Testis (tissue), 2 donors: ENCODE measurements around the gene ADAMTS19.

Source experiments
- CTCF ChIP-seq, 3 experiments: fragments of 450-650 bp in 2 of 3; fragments of 200-600 bp in 1 of 3; sonication (generic) in 1 of 3; IDR thresholded peaks; one replicate each; pipeline ENCODE4 v1.5.1; 2016 to 2019; ENCODE audit warnings: antibody characterized with exemption in 3 of 3, mild to moderate bottlenecking in 2 of 3, moderate library complexity in 1 of 3
- POLR2A ChIP-seq: fragments of 450-650 bp; IDR thresholded peaks from one replicate; pipeline ENCODE4 v1.6.1; 2017; ENCODE audit warnings: antibody characterized with exemption, mild to moderate bottlenecking, moderate library complexity

GRCh38 chr5:129507527-129507926, 47.4 kb downstream of the ADAMTS19 start:
- TF ChIP-seq CTCF (IDR thresholded peaks at IDR 0.05): no peak
- no peak for TF ChIP-seq POLR2A
